Progenitor cell of endocrine pancreas (in vitro differentiated cells): ENCODE measurements around the gene LBHD2. TPM values are rescaled to one million over a fixed set of nuclear protein-coding genes. Genes with fewer than 3 reads are reported as not detected.
"Not testable (repeated sequence)": the region's sequence is repeated elsewhere in the genome, so short reads cannot be mapped to it uniquely, and the experiment has no call there.

Experiments used
- DNase-seq: peaks from one replicate; pipeline ENCODE4 v3.0.0; 2021; ENCODE audit warnings: low spot score; ENCODE audit not compliant: unreplicated experiment
- H3K27ac Mint-ChIP-seq: 2 replicates; pipeline ENCODE4 v1.8.0; 2021; ENCODE audit warnings: mild to moderate bottlenecking, moderate library complexity, mixed read lengths
- H3K27me3 Mint-ChIP-seq: 2 replicates; pipeline ENCODE4 v1.8.0; 2021; ENCODE audit warnings: mixed read lengths
- H3K36me3 Mint-ChIP-seq: 2 replicates; pipeline ENCODE4 v1.8.0; 2022; ENCODE audit warnings: mixed read lengths; ENCODE audit not compliant: insufficient read depth
- H3K4me1 Mint-ChIP-seq: 2 replicates; pipeline ENCODE4 v1.8.0; 2021; ENCODE audit warnings: low read depth, mixed read lengths
- H3K4me3 Mint-ChIP-seq: 2 replicates; pipeline ENCODE4 v1.8.0; 2021; ENCODE audit warnings: low read depth, mild to moderate bottlenecking, moderate library complexity, mixed read lengths
- H3K9me3 Mint-ChIP-seq: 2 replicates; pipeline ENCODE4 v1.8.0; 2021; ENCODE audit warnings: low read depth, mixed read lengths
- long read RNA-seq: library from polyadenylated mRNA; unstranded; transcript quantifications from one replicate; pipeline ENCODE4 v2.0.0, GENCODE V29; 2020
- total RNA-seq: library from RNA; stranded (reverse); gene quantifications from 2 replicates; pipeline ENCODE4 v1.2.1, GENCODE V29; 2021
- TF ChIP-seq, protein P1 (sequence below): fragments of 200-600 bp; sonication (generic); IDR thresholded peaks from one replicate; pipeline ENCODE4 v1.5.0; 2021; ENCODE audit warnings: antibody characterized with exemption, mild to moderate bottlenecking; ENCODE audit not compliant: unreplicated experiment

LBHD2 gene
- not detected in 2 replicates for total RNA-seq
- long read RNA-seq, result 0 reads

DNA sequence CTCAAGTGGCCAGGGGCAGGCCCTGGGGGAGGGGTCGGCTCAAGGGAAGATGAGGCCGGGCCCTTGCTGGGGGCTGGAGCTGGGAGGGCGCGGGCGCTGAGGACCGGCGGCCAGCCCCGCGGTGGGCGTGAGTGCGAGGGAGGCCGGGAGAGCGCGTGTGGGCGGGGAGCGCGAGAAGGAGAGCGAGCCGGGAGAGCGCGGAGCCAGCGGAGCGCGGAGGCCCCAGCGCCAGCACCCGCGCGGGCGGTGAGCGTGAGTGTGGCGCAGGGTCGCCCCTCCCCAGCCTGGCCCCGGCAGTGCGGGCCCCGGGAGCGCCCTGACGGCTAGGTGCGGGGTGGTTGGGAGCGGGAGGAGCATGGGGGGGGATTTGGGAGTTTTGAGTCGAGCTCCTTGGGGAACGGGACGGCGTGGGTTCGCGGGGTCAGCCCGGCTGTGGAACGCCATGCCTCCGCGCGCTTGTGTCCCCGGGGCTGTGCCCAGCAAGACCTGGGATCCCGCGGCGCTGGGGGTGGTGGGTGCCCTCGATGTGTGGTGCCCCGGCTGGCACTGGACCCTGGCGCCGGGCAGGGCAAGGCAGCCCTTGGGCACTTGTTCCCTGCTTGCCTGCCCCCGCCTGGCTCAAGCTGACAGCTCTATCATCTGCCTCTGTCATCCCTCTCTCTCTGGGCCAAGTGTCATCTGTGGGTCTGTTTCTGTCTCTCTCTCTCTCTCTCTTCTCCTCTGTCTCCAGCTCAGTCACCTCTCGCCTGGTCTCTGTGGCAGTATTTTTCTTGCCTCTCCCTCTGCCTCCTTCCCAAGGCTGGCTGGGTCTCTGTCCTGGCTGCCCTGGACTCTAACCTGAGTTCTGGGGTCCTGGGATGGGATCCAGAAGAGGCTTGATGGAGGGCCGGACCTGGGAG, at the start of gene LBHD2:
TSS of gene LBHD2 (plus strand) at position 190 of the 899 bp plus-strand sequence. CDS start 1,803 bp downstream, outside the sequence.
- Mint-ChIP-seq H3K27me3 (peaks cover 17% of the 10 kb centered on the region), H3K36me3 (no peaks in the 10 kb centered on the region), H3K27ac (no peak within 1 kb of the TSS), H3K4me1 (peaks cover 1% of the 10 kb centered on the region), H3K4me3 (no peak within 1 kb of the TSS), H3K9me3 (no peaks in the 10 kb centered on the region)
- DNase-seq, result no peak
- TF ChIP-seq, protein P1, sequence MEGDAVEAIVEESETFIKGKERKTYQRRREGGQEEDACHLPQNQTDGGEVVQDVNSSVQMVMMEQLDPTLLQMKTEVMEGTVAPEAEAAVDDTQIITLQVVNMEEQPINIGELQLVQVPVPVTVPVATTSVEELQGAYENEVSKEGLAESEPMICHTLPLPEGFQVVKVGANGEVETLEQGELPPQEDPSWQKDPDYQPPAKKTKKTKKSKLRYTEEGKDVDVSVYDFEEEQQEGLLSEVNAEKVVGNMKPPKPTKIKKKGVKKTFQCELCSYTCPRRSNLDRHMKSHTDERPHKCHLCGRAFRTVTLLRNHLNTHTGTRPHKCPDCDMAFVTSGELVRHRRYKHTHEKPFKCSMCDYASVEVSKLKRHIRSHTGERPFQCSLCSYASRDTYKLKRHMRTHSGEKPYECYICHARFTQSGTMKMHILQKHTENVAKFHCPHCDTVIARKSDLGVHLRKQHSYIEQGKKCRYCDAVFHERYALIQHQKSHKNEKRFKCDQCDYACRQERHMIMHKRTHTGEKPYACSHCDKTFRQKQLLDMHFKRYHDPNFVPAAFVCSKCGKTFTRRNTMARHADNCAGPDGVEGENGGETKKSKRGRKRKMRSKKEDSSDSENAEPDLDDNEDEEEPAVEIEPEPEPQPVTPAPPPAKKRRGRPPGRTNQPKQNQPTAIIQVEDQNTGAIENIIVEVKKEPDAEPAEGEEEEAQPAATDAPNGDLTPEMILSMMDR, result no peak

GRCh38 chr14:103041464-103041863, 42.5 kb upstream of the LBHD2 start:
- Mint-ChIP-seq H3K9me3 (peaks cover 12% of the 10 kb centered on the region), H3K27ac (no peak overlapping the region), H3K4me1 (peaks cover 13% of the 10 kb centered on the region), H3K36me3 (peaks cover 23% of the 10 kb centered on the region), H3K27me3 (no peaks in the 10 kb centered on the region), H3K4me3 (no peak overlapping the region)
- TF ChIP-seq, protein P1, result no peak
- DNase-seq, result no peak

GRCh38 chr14:103043257-103044015, 40.6 kb upstream of the LBHD2 start:
- TF ChIP-seq, protein P1, result no peak

DNA sequence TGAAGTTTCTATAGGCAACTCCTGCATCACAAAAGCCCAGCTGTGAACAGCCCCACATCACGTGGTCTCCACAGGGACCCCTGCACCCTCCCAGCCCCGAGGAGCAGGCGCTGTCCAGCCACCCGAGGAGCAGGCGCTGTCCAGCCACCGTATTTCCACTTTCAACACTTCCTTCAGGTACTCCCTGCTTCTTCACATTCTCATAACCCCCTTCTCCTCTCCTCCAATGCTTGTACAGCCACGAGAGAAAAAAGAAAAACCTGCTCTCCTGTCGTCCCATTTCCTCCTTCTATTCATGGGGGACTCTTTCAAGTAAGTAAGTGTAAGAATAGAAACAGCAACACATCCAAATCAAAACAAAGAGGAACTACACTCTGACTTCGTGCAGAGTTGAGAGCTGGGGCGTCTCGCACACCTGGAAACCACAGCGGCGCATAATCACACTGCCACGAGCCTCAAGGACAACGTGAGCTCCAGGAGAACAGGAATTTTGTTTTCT, 38.6 kb upstream of the LBHD2 start:
- Mint-ChIP-seq H3K27me3 (no peaks in the 10 kb centered on the region), H3K4me3 (no peak overlapping the region), H3K27ac (peak overlapping the region; percentile 77)

More at GRCh38 chr14:103043257-103044015, 40.6 kb upstream of the LBHD2 start:
- DNase-seq, result no peak
- Mint-ChIP-seq H3K4me1 (peaks cover 17% of the 10 kb centered on the region), H3K36me3 (peaks cover 25% of the 10 kb centered on the region), H3K27ac (no peak overlapping the region), H3K4me3 (no peak overlapping the region), H3K9me3 (peaks cover 12% of the 10 kb centered on the region), H3K27me3 (no peaks in the 10 kb centered on the region)

GRCh38 chr14:103047453-103047852, 36.6 kb upstream of the LBHD2 start:
- H3K36me3 Mint-ChIP-seq, H3K27me3 Mint-ChIP-seq, H3K27ac Mint-ChIP-seq, H3K4me3 Mint-ChIP-seq, H3K9me3 Mint-ChIP-seq, DNase-seq: not testable (repeated sequence)
- peaks cover 23% of the 10 kb centered on the region for H3K4me1 Mint-ChIP-seq

More for the DNA sequence above, 38.6 kb upstream of the LBHD2 start:
- Mint-ChIP-seq H3K9me3 (peaks cover 6% of the 10 kb centered on the region), H3K4me1 (peaks cover 16% of the 10 kb centered on the region), H3K36me3 (peaks cover 20% of the 10 kb centered on the region)
- TF ChIP-seq, protein P1, result no peak
- DNase-seq, result no peak
